ENCODE data around the gene IQSEC1.
A peak's percentile ranks its signal among the peaks of the same experiment; 100 is the strongest.

The IQSEC1 gene

GRCh38 chr3:13075318-13075717, 2.1 kb upstream of the IQSEC1 start:
- FAIRE-seq (no peak), DNase-seq (ENCODE audit: insufficient read length, low spot score) (no peak)
- no peak for TF ChIP-seq POLR2A (IDR thresholded peaks at IDR 0.05; ENCODE audit: low read depth, low read length)

GRCh38 chr3:13074006-13074375, 762 bp upstream of the IQSEC1 start:
- no peak for TF ChIP-seq POLR2A (IDR thresholded peaks at IDR 0.05; ENCODE audit: low read depth, low read length)
- FAIRE-seq (no peak), DNase-seq (ENCODE audit: insufficient read length, low spot score) (no peak)

GRCh38 chr3:13072600-13073325, 466 bp downstream of the IQSEC1 start:
- no peak for FAIRE-seq
- no peak for TF ChIP-seq POLR2A (IDR thresholded peaks at IDR 0.05; ENCODE audit: low read depth, low read length)
- DNase-seq (ENCODE audit: insufficient read length, low spot score) = no peak

- FAIRE-seq (no peak), DNase-seq (ENCODE audit: insufficient read length, low spot score) (peak; percentile 55)
- no peak for TF ChIP-seq POLR2A (IDR thresholded peaks at IDR 0.05; ENCODE audit: low read depth, low read length)
Observed at GRCh38 chr3:13072239-13072599, 1.0 kb downstream of the IQSEC1 start.

GRCh38 chr3:13071695-13072094, 1.5 kb downstream of the IQSEC1 start:
- no peak for TF ChIP-seq POLR2A (IDR thresholded peaks at IDR 0.05; ENCODE audit: low read depth, low read length)
- no peak for DNase-seq (ENCODE audit: insufficient read length, low spot score)
- FAIRE-seq = no peak

- FAIRE-seq (no peak), DNase-seq (ENCODE audit: insufficient read length, low spot score) (no peak)
- TF ChIP-seq POLR2A (IDR thresholded peaks at IDR 0.05; ENCODE audit: low read depth, low read length) = no peak
Observed at GRCh38 chr3:13070391-13071070, 2.7 kb downstream of the IQSEC1 start.

- no peak for TF ChIP-seq POLR2A (IDR thresholded peaks at IDR 0.05; ENCODE audit: low read depth, low read length)
- FAIRE-seq (no peak), DNase-seq (ENCODE audit: insufficient read length, low spot score) (no peak)
Observed at GRCh38 chr3:13069495-13069894, 3.7 kb downstream of the IQSEC1 start.

- no peak for TF ChIP-seq POLR2A (IDR thresholded peaks at IDR 0.05; ENCODE audit: low read depth, low read length)
- no peak for DNase-seq (ENCODE audit: insufficient read length, low spot score)
- FAIRE-seq = no peak
Observed at GRCh38 chr3:13068269-13069010, 4.8 kb downstream of the IQSEC1 start.

- FAIRE-seq = no peak
- no peak for DNase-seq (ENCODE audit: insufficient read length, low spot score)
- TF ChIP-seq POLR2A (IDR thresholded peaks at IDR 0.05; ENCODE audit: low read depth, low read length) = no peak
Observed at GRCh38 chr3:13067778-13068177, 5.5 kb downstream of the IQSEC1 start.

GRCh38 chr3:13066834-13067233, 6.4 kb downstream of the IQSEC1 start:
- no peak for FAIRE-seq
- TF ChIP-seq POLR2A (IDR thresholded peaks at IDR 0.05; ENCODE audit: low read depth, low read length) = no peak

GRCh38 chr3:13066236-13066635, 7.0 kb downstream of the IQSEC1 start:
- FAIRE-seq (no peak), DNase-seq (ENCODE audit: insufficient read length, low spot score) (no peak)
- no peak for TF ChIP-seq POLR2A (IDR thresholded peaks at IDR 0.05; ENCODE audit: low read depth, low read length)

More at GRCh38 chr3:13066834-13067233, 6.4 kb downstream of the IQSEC1 start:
- DNase-seq (ENCODE audit: insufficient read length, low spot score) = no peak

GRCh38 chr3:13065727-13066126, 7.5 kb downstream of the IQSEC1 start:
- no peak for DNase-seq (ENCODE audit: insufficient read length, low spot score)
- no peak for TF ChIP-seq POLR2A (IDR thresholded peaks at IDR 0.05; ENCODE audit: low read depth, low read length)
- FAIRE-seq = no peak

- no peak for DNase-seq (ENCODE audit: insufficient read length, low spot score)
- FAIRE-seq = no peak
- no peak for TF ChIP-seq POLR2A (IDR thresholded peaks at IDR 0.05; ENCODE audit: low read depth, low read length)
Observed at GRCh38 chr3:13064964-13065363, 8.3 kb downstream of the IQSEC1 start.

GRCh38 chr3:13064159-13064868, 8.9 kb downstream of the IQSEC1 start:
- FAIRE-seq (no peak), DNase-seq (ENCODE audit: insufficient read length, low spot score) (no peak)
- TF ChIP-seq POLR2A (IDR thresholded peaks at IDR 0.05; ENCODE audit: low read depth, low read length) = no peak

Measured in H54 (cell line).